Sigmoid colon (tissue), 7 donors: ENCODE data around the gene PCBD1. TPM values are rescaled to one million over a fixed set of nuclear protein-coding genes. Genes with fewer than 3 reads are reported as not detected.
A peak's percentile ranks its signal among the peaks of the same experiment; 100 is the strongest.

Experiments
- DNase-seq: peaks from one replicate; pipeline ENCODE4 v3.0.0-alpha.2; 2019
- H3K27ac ChIP-seq, 4 donors: fragments of 200-600 bp; sonication (generic); one replicate each; pipeline ENCODE4 v1.5.1; 2016 to 2019; ENCODE audit warnings: mild to moderate bottlenecking in 1 of 4
- H3K27me3 ChIP-seq, 3 donors: fragments of 200-600 bp; sonication (generic); one replicate each; pipeline ENCODE4 v1.5.1; 2019; ENCODE audit warnings: mild to moderate bottlenecking in 1 of 3
- H3K36me3 ChIP-seq, 4 donors: fragments of 200-600 bp; sonication (generic); one replicate each; pipeline ENCODE4 v1.5.1; 2016 to 2019
- H3K4me1 ChIP-seq, 4 donors: fragments of 200-600 bp; sonication (generic); one replicate each; pipeline ENCODE4 v1.5.1; 2017 to 2019
- H3K4me3 ChIP-seq, 4 donors: fragments of 200-600 bp; sonication (generic); one replicate each; pipeline ENCODE4 v1.5.1; 2017 to 2019; ENCODE audit warnings: mild to moderate bottlenecking in 2 of 4, moderate library complexity in 1 of 4
- H3K9me3 ChIP-seq, 4 donors: fragments of 200-600 bp in 3 of 4; sonication (generic) in 3 of 4; one replicate each; pipeline versions ENCODE4 v1.5.1 to v1.6.1; 2013 to 2019
- EP300 ChIP-seq, 4 donors: sonication (generic); formaldehyde crosslinking; IDR thresholded peaks; one replicate each; pipeline ENCODE4 v1.6.1; 2017; ENCODE audit warnings: antibody characterized with exemption in 4 of 4
- POLR2A ChIP-seq, 2 donors: fragments of 450-650 bp; IDR thresholded peaks; one replicate each; pipeline ENCODE4 v1.6.1; 2016; ENCODE audit warnings: antibody characterized with exemption in 2 of 2, mild to moderate bottlenecking in 2 of 2, moderate library complexity in 2 of 2
- POLR2AphosphoS5 ChIP-seq, 4 donors: sonication (generic); formaldehyde crosslinking; IDR thresholded peaks; one replicate each; pipeline ENCODE4 v1.6.1; 2017; ENCODE audit warnings: antibody characterized with exemption in 4 of 4
- WGBS, 2 donors: extraction: QIAGEN DNeasy Blood & Tissue Kit; methylation state at CpG; one replicate each; pipeline ENCODE4 v1.1.7; 2013; 5-methylcytosine and 5-hydroxymethylcytosine counted together
- intact Hi-C: fragments of 100-400 bp; cut with DNase I; formaldehyde crosslinking; loops from one replicate; pipeline ENCODE4 v1.15.1; 2023
- polyA plus RNA-seq, 3 donors: library from polyadenylated mRNA; stranded (reverse); fragments of 200-250 nt; gene quantifications; one replicate each; pipeline ENCODE4 v1.2.3, GENCODE V29; 2013
- total RNA-seq, 4 donors: library from RNA; depleted of rRNA; stranded (reverse); fragments of >200 nt; gene quantifications; one replicate each; pipeline ENCODE4 v1.1.0, GENCODE V29; 2016
- TF ChIP-seq, protein P1 (sequence below), 4 experiments: fragments of 450-650 bp in 3 of 4; fragments of 200-600 bp in 1 of 4; IDR thresholded peaks; one replicate each; pipeline ENCODE4 v1.5.1; 2016 to 2019; ENCODE audit warnings: antibody characterized with exemption in 4 of 4, mild to moderate bottlenecking in 3 of 4, moderate library complexity in 2 of 4
- donor health status: healthy with polysubstance abuse.
- donor health status: Bipolar disorder and iron deficiency.
- donor health status: healthy.

Gene PCBD1
- total and polyA plus RNA-seq, 7 donors, result 82.5 to 135 (median 98.1) TPM

- Histone ChIP-seq H3K36me3 (no peaks in the 10 kb centered on the region), H3K4me3 (no peak overlapping the region), H3K27ac (peak overlapping the region in 1 of 4 donors; percentile 62), H3K9me3 (no peaks in the 10 kb centered on the region), H3K27me3 (no peaks in the 10 kb centered on the region), H3K4me1 (peaks cover 0 to 19% (median 16%) of the 10 kb centered on the region in 4 donors)
- DNase-seq, result peak; percentile 40
- 82 to 89% methylated on average over 12 of the region's 12 CpGs for WGBS, 2 donors
- no peak for TF ChIP-seq EP300 (IDR thresholded peaks at IDR 0.05)
- TF ChIP-seq, protein P1, sequence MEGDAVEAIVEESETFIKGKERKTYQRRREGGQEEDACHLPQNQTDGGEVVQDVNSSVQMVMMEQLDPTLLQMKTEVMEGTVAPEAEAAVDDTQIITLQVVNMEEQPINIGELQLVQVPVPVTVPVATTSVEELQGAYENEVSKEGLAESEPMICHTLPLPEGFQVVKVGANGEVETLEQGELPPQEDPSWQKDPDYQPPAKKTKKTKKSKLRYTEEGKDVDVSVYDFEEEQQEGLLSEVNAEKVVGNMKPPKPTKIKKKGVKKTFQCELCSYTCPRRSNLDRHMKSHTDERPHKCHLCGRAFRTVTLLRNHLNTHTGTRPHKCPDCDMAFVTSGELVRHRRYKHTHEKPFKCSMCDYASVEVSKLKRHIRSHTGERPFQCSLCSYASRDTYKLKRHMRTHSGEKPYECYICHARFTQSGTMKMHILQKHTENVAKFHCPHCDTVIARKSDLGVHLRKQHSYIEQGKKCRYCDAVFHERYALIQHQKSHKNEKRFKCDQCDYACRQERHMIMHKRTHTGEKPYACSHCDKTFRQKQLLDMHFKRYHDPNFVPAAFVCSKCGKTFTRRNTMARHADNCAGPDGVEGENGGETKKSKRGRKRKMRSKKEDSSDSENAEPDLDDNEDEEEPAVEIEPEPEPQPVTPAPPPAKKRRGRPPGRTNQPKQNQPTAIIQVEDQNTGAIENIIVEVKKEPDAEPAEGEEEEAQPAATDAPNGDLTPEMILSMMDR (IDR thresholded peaks at IDR 0.05), result no peak
- no peak for TF ChIP-seq POLR2A (IDR thresholded peaks at IDR 0.05)
- intact Hi-C loops, result no loop called here
Measured at GRCh38 chr10:70908406-70909296, 20.3 kb upstream of the PCBD1 start.

- no peak overlapping the region for H3K4me3 ChIP-seq
- TF ChIP-seq POLR2AphosphoS5 (IDR thresholded peaks at IDR 0.05) (no peak), EP300 (IDR thresholded peaks at IDR 0.05) (no peak), POLR2A (IDR thresholded peaks at IDR 0.05) (no peak)
- intact Hi-C loops, result no loop called here
- peak overlapping the region in 2 of 4 donors; percentile 25 to 62 for H3K27ac ChIP-seq
- peaks cover 0 to 21% (median 17%) of the 10 kb centered on the region in 4 donors for H3K4me1 ChIP-seq
- H3K9me3 ChIP-seq, result no peaks in the 10 kb centered on the region
- no peaks in the 10 kb centered on the region for H3K36me3 ChIP-seq
- WGBS, 2 donors, result 60 to 79% methylated on average over 16 of the region's 16 CpGs
- peak; percentile 49 for DNase-seq
- no peaks in the 10 kb centered on the region for H3K27me3 ChIP-seq
Measured at GRCh38 chr10:70907637-70908405, 19.5 kb upstream of the PCBD1 start.

GRCh38 chr10:70906953-70907636 is 18.7 kb upstream of the PCBD1 start:
- H3K4me3 ChIP-seq, result no peak overlapping the region
- TF ChIP-seq, protein P1 (IDR thresholded peaks at IDR 0.05), result no peak
- no peak for TF ChIP-seq POLR2AphosphoS5 (IDR thresholded peaks at IDR 0.05)
- TF ChIP-seq POLR2A (IDR thresholded peaks at IDR 0.05), result no peak
- no peak for TF ChIP-seq EP300 (IDR thresholded peaks at IDR 0.05)
- peak; percentile 39 for DNase-seq
- peaks cover 0 to 21% (median 17%) of the 10 kb centered on the region in 4 donors for H3K4me1 ChIP-seq
- intact Hi-C loops, result no loop called here
- no peaks in the 10 kb centered on the region for H3K27me3 ChIP-seq
- H3K9me3 ChIP-seq, result no peaks in the 10 kb centered on the region
- 22 to 70% methylated on average over 15 of the region's 15 CpGs for WGBS, 2 donors
- H3K27ac ChIP-seq, result peak overlapping the region in 2 of 4 donors; percentile 25 to 62
- H3K36me3 ChIP-seq, result no peaks in the 10 kb centered on the region

- Histone ChIP-seq H3K27me3 (peaks cover 0 to 2% (median 0%) of the 10 kb centered on the region in 3 donors), H3K4me1 (peaks cover 0 to 21% (median 17%) of the 10 kb centered on the region in 4 donors), H3K4me3 (no peak overlapping the region), H3K36me3 (no peaks in the 10 kb centered on the region), H3K9me3 (no peaks in the 10 kb centered on the region), H3K27ac (no peak overlapping the region)
- no peak for TF ChIP-seq POLR2A (IDR thresholded peaks at IDR 0.05)
- TF ChIP-seq POLR2AphosphoS5 (IDR thresholded peaks at IDR 0.05), result no peak
- TF ChIP-seq EP300 (IDR thresholded peaks at IDR 0.05), result no peak
- TF ChIP-seq, protein P1 (IDR thresholded peaks at IDR 0.05), result no peak
- intact Hi-C loops, result no loop called here
- DNase-seq, result peak; percentile 53
- WGBS, 2 donors, result 67 to 79% methylated on average over 5 of the region's 5 CpGs
Measured at GRCh38 chr10:70906031-70906783, 17.8 kb upstream of the PCBD1 start.
